HG02571 (cell line): ENCODE measurements around the gene FLNA.

ENCODE experiments used
- ATAC-seq: cut with Tn5 transposase; IDR thresholded peaks from one replicate; pipeline ENCODE4 v1.9.1; 2021; ENCODE audit warnings: mild to moderate bottlenecking, moderate library complexity; ENCODE audit not compliant: unreplicated experiment

FLNA gene

DNA sequence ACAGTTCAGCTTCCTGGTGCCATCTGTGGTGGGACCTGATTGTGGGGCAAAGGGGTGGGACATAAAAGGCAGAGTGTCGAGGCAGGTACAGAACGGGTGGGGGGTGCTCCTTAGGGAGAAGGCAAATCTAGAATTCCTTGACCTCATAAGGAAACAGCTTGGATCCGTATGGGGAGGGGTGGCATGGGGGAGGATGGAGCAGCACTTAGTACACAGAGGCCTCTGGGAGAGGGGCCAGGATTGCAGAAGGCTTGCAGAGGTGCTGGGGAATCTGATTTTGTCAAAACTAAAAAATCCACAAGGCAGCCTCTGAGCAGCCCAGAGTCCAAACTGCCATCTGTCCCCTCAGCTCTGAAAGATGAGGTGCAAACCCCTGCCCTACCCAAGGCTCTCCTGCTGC lies 2.3 kb upstream of the FLNA start:
- ATAC-seq, result no peak

DNA sequence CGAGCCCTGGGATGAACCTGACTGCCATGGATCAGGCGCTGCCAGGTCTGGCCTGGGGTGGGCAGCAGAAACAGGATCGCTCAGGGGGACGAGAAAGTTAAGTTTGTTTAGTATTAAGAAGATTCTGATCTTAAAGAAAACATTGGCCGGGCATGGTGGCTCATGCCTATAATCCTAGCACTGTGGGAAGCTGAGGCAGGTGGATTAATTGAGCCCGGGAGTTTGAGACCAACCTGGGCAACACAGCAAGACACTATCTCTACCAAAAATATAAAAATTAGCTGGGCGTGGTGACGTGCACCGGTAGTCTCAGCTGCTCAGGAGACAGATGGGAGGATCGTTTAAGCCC lies 696 bp upstream of the FLNA start:
- ATAC-seq, result no peak

DNA sequence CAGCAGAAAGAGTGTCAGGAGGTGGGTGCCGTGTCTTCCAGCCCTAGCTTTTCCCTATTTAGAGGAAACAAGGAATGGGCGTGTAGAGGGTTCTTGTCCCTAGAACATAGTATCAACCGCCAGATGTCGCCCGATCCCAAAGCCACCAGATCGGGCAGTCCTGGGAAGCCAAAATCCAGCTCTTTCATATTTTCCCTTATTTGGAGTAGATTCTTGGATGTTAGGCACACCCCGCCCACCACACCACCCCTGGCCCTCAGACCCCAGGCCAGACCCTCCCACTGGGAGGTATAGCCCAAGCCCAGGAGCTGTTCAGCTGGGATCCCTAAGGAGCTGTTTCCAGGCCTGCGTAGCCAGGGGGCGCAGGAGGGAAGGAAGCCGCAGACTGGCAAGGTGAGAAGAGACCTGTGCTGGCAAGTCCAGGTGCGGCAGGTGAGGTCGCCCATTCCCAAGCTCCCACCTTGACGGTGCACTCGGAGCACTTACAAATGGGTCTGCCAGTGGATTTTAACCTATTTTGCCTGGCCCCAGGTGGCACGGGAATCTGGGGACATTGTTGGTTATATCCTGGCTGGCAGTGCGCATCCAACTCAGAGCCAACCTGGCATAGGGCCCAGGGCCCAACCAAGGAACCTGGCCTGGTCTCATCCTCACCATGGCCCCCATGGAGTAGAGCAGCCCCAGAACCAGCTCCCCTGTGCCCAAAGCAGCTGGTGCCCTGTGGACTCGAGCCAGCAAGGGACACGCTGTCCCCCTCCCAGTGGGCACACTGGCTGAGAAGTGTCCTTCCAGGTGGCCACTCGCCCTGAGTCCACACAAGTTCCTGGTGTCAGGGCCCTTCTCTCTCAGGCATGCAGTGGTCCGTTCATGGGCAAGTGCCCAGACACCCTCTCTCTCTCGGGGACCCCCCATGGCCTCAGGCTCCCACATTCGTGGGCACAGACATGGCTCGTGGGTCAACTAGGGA lies 811 bp downstream of the FLNA start:
- ATAC-seq, result no peak

DNA sequence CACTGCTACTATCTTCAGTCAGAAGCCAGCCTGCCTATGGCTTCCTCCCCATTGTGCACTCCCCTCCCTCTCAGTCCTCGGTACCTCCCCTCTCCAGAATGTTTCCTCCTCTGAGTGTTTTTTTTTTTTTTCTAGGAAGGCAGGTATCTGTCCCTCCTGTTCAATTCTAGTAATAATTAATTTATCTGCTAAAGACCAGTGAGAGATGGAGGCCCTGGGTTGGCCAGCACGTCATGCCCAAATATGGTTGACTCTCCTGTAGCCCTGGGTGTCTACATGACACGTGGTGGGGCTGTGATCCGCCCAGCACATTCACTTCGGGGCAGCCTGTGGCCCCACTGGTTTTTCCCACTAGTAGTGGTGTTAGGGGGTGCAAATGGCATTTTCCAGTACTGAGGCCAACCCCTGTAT lies 1.8 kb downstream of the FLNA start:
- ATAC-seq, result no peak

DNA sequence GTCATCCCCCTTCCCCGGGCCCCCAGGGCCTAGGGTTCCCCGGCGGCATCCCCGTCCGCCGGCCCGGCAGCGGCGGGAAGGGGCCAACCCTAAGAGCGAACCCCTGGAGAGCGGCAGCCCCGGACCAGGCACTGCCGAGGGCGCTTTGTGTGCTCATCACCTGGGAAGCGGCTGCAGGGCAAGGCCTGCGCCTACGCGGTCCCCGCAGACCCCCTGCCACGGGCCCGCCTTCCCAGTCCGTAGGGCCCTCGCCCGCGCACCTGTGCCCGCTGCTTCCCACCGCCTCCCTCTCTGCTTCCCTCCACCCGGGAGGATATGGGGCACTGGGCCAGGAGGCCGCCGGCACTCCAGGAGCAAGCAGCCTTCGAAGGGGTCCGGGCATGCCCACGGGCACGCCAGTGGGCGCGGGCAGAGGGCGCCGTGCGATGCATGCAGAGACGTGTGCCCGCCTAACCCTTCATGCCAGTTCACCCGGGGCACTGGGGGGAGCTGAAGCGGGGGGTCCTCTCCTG lies 2.6 kb downstream of the FLNA start:
- no peak for ATAC-seq

DNA sequence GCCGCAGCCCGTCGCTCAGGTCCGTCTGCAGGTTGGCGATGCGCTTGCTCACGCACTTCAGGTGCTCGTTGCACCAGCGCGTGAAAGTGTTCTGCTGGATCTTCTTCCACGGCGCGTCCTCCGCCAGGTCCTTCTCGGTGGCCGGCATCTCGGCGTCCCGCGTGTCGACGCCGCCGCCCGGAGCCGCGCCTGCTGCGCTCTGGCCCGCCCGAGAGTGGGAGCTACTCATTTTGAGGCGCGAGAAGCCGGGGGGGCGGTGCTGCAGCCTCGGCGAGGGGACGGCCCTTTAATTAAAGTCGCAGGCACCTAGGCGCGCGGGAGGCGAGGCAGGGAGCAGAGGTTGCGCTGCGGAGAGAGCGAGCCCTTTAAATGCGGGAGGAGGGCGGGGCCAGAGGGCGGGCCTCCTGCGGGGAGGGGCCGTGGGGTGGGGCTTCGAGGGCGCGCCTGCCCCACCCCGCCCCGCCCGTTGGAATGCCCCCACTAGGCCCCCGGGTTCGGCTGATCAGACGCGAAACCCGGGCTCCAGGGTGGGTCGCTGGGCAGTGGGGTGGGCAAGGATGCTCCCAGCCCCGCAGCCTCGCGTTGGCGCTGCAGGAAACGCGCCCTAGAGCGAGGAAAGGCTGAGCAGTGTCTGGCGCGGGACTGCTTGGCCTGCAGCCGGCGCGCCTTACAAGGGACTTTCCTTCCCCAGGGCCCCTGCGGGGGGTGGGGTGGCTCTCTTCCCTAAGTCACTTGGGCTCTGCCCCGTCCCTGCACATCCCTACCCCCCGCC lies 3.2 kb downstream of the FLNA start:
- peak; percentile 52 for ATAC-seq

DNA sequence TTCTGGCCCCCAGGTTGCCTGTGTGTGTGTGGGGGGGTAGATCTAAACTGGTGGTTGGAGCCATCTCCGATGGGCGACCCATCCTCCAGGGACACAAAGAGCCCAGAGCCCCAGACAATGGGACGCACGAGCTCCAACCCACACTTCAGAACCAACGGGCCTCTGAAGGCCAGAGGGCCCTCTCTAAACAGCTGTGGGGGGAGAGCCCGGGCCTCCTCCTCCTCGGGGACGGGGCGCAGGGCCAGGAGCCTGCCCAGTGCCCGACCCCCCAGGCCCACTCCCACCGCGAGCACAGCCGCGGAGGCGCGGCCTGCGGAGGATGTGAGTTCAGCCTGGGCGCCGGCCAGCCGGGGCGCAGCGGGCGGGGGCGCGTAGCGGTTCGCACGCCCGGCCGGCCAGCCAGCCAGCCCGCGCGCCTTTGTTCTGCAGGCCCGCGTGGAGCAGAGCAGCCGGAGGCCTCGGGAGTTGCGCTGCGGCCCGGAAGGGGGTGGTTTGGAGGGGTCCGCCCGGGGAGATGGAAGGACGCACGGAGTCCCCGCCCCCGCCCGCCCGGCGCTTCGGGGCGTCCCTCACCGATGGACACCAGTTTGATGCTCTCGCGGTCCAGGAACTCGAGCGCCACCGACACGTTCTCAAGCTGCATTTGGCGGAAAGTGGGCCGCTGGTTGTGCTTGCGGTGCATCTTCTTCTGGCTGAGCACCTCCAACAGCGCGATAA lies 4.0 kb downstream of the FLNA start:
- ATAC-seq, result no peak

DNA sequence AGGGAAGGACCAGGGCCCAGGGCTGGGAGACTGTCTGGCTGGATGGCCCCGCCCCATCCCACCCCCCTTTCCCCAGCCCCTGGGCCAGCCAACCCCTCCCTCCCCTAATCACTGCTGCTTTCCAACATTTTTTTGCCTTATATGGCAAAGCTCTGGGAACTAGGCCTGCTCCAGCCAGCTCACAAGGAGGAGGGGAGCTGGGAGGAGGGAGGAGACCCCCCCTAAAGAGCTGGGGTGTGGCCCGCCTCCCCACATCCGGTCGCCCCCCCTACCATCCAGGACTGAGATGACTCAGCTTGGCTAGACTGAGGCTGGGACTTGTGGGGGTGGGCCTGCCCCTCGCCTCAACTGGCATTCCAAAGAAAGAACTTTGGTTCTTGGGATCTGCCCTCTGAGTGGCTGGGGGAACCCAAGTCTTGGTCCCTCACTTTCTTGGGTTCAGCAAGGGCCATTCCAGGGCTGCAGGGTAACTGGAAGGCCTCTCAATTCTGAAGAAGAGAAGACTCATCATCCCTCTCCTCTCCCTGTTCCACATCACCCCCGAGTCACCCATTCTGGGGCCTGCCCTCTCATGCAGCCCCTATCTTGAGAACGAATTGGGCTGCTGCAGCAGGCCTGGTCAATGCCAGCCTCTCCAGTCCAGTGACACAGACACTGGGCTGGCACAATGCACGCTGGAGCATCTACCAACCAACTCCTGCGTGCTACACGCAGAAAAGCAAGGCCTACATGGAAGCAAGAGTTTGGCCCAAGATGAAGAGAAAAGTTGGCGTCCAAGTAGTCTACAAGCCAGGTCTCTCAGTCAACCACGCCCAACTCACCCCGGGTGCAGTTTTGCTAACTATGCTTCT lies 4.8 kb downstream of the FLNA start:
- no peak for ATAC-seq

DNA sequence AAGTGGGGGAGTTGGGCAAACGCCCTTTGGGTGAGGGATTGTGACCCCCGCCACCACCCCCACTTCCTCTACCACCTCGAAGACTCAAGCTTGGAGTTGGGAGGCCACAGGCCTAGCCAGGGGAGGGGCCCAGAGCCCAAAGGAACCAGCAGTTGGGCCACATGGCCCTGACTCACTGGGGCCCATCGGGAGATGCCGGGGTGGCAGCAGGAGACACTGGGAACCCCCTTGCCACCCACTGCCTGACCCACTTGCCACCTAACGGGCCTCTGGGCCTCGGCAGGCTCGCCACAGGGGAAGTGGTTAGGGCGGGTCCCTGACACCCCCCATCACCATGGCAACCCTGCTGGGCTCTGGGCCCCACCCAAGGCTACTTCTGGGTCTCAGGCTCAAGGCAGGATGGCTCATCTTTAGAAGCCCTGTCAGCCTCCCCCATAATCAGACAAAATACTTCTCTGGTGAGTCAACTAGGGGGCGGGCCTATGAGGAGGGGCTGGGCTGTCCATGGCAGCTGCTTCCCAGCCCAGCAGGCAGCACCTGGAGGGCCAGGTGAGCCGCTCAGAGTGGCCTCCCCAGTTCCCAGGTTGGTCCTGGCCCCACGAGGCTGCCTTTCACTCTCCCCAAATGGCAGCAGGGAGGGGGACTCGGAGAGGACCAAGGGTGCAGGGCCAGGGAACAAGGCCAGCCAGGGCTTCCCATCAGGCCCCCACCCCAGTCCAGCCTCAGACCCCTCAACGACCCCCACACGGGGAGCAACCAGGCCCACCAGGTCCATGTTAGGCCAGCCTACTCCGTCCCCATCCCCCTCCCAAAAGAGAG lies 5.6 kb downstream of the FLNA start:
- ATAC-seq, result peak; percentile 27

DNA sequence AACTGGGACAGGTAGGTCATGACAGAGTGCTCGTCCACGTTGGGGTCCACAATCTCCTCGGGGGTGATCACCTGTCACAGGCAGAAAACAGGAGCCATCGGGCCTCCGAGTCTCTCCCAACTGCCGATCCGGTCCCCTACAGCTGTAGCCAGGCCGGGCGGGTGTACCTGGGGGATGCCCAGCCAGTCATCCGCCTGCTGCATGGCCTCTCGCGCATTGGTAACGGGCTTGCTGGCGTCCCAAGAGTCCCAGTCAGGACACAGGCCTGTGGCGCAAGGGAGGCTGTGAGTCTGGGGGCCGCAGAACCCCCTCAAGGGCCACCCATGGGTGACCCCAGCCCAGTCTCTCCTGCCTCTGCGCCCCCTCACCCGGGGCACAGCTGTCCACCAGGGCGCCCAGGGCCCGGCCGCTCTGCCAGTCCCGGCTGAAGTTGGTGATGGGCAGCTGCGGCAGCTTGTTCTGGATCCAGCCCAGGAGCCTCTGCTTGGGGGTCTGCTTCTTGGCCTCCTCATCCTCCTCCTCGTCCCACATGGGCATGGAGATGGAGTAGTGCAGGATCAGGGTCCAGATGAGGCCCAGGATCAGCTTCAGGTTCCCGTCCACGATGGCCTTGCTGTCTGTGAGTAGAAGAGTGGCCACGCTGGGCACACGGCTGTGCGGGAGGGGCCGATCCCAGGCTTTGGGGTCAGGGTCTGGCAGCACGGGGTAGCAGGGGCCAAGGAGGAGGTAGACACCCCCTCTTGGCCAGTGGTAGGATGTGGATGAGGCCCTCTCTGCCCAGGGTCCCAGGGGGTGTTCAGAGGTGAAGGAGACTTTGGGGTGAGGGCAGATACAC lies 6.7 kb downstream of the FLNA start:
- no peak for ATAC-seq

DNA sequence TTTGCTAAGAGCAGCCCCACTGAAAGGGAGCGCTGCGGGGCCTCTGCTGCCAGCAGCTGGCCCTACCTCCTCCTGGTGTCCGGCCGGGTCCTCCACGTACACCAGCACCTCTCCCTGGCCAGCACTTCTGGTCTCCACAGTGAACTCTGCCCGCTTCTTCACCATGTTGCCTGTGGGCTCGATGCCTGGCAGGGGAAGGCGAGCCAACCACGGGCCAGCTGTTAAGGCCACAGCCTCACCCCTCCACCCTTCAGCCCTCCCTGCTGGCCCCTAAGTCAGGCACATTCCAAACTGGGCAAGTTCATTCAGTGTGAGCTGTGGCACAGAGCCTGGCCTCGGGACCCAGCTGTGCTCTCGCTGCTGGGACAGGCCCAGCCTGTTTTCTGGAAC lies 7.8 kb downstream of the FLNA start:
- no peak for ATAC-seq

DNA sequence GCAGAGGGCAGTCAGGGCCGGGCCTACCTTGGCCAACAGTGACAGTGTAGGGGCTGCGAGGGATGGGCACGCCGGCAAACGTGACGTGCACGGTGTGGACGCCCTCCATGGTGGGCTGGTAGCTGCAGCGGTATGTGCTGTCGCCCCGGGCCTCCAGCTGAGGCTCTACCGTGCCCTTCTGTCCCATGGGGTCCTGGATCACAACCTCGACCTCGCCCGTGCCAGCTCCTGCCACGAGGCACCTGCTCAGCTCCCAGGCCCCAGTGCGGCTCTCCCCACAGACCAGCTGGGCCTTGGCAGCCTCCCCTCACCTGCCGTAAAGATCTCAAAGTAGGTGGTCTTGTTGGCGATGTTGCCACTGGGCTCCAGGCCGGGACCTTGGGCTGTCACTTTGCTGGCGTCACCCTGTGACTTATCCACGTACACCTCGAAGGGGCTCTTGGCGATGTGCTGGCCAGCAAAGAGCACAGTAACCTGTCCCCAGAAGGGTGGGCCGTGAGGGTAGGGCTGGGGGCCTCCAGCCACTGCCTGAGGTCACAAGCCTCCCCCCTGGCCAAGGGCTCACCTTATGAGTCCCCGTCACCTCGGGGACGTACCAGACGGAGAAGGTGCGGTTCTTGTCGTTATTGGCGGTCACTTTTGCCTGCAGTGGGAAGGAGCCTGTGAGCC lies 8.3 kb downstream of the FLNA start:
- no peak for ATAC-seq

DNA sequence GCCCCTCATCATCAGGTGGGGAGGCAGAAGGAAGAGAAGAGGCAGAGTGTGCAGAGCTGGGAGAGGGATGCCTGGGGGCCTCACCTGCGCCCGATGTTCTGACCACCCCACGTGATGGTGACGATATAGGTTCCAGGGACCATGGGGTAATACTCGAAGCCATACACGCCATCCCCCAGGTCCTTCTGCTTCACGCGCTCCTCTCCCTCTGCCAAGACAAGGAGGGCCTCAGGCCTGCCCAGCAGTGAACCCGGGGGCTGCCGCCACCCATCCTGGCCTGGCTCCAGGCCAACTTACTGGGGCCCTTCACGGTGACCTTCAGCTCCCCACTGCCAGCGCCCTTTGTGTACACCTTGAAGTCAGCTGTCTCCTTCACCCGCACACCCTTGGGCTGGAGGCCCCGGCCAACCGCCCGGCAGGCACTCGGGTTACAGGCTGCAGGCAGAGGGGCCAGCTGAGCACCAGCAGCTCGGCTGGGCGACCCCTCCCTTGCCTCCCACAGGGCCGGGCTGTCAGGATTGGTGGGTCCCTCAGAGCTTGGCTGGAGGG lies 9.3 kb downstream of the FLNA start:
- ATAC-seq, result no peak

DNA sequence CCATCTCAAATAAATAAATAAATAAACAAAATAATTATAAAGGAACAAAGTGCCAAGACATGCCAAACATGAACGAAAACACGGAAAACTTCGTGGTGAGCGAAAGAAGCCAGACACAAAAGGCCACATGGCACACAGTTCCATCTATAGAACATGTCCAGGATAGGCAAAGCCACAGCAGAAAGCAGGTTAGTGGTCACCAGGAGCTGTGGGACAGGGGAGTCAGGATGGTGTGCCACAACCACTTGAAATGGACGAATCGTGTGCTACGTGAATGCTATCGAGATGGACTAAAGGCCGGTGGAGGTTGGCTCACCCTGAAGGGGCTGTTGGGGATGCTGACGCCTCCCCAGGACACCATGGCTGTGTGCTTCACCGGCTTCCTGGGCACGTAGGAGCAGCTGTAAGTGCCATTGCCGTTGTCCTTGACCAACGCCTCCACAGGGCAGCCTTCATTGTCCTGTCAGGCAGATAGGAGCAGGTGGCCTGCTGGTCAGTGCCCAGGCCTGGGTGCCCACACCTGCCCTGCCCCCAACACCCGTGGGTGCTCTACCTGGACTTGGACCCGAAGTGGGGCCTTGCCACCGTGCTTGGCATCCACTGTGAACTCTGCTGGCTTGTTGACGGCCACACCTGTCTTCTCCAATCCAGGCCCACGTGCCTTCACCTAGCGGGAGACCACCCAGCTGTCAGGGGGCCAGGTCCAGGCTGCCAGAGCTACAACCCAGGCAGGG lies 10.6 kb downstream of the FLNA start:
- no peak for ATAC-seq

DNA sequence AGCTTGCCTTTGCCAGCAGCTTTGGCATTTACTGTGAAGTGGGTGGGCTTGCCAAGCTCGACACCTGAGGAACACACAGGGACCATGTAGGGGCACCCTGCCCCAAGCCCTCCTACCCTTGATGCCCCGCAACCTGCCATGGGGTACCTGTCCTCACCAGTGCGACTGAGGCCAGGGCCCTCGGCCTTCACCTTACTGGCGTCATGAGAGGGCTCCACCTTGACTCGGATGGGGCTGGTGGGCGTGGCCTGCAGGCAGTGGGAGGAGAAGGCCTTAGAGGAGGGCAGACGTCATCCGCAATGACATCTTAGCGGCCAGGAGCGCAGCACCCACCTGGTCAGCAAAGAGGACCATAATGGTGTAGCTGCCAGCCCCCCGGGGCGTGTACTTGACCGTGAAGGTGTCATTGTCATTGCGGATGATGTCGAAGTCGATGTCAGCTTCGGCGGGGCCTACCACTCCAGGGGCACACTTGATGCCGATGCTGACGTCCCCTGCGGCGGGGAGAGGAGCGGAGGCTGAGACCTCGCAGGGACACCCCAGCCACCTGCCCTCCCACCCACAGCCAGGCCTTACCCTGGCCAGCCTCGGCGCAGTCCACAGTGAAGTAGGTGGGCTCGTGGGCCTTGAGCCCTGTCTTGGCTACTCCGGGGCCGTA lies 12.2 kb downstream of the FLNA start:
- ATAC-seq, result no peak

DNA sequence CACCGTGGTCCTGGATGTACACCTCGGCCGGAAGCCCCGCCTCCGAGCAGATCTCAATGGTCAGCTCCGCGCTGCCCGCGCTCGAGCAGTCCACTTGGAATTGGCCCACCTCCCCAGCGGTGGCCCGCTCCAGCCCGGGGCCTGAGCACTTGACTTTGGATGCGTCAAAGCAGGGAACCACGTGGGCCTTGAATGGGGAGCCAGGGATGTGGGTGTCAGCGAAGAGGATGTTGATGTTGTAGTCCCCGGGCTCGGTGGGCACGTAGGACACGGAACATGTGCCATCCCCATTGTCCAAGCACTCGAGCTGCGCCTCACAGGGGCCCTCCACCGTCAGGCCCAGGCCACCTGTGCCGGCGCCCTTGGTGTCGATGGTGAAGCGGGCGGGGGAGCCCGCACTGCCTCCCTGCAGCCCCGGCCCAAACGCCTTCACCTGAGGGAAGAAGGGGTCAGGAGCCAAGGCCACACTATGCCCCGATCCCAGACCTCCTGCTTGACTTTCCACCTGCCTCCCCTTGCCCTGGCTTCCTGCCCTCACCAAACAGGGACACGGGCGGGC lies 14.2 kb downstream of the FLNA start:
- no peak for ATAC-seq
